ENCODE results near the gene MIER2.
"Not testable (repeated sequence)": the region's sequence is repeated elsewhere in the genome, so short reads cannot be mapped to it uniquely, and the experiment has no call there.

MIER2 gene

DNA sequence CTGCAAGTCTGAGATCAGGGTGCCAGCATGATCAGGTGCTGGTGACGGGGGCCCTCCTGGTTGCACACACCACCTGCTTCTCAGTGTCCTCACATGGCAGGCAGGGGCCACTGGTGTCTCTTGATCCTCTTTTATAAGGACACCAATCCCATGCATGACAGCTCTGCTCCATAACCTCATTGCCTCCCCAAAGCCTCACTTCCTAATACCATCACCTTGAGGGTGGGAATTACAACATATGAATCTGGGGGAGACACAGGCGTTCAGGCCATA lies 15.0 kb upstream of the MIER2 start:
- DNase-seq (ENCODE audit: low read depth in 2 of 2): no peak

DNA sequence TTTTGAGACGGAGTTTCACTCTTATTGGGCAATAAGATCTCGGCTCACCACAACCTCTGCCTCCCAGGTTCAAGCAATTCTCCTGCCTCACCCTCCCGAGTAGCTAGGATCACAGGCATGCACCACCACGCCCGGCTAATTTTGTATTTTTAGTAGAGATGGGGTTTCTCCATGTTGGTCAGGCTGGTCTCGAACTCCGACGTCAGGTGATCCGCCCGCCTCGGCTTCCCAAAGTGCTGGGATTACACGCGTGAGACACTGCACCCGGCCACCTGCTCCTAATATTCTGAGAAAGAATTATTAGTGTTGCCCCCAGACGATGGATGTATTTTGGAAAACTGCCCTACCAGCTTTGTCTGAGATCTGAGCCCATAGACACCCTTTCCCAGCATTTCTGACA lies 10.9 kb upstream of the MIER2 start:
- not testable (repeated sequence) for DNase-seq (ENCODE audit: low read depth in 2 of 2)

DNA sequence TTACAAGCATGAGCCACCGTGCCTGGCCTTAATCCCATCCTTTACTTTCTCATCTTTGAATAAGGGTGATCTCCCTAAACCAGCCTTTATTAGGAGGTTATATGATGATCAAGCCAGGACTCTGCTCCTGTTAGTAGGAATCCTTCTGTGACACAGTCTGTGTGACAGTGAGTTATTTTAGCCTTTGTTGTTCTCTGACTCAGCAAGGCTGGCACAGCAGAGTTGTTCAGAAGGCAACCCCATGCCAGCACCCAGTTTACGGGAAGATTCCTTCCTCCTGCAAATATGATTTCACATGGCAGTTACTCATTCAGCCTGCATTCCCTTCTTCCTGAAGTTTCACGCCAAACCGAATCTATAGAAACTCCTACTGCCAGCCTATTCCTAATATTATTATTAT lies 10.5 kb upstream of the MIER2 start:
- DNase-seq (ENCODE audit: low read depth in 2 of 2): no peak

DNA sequence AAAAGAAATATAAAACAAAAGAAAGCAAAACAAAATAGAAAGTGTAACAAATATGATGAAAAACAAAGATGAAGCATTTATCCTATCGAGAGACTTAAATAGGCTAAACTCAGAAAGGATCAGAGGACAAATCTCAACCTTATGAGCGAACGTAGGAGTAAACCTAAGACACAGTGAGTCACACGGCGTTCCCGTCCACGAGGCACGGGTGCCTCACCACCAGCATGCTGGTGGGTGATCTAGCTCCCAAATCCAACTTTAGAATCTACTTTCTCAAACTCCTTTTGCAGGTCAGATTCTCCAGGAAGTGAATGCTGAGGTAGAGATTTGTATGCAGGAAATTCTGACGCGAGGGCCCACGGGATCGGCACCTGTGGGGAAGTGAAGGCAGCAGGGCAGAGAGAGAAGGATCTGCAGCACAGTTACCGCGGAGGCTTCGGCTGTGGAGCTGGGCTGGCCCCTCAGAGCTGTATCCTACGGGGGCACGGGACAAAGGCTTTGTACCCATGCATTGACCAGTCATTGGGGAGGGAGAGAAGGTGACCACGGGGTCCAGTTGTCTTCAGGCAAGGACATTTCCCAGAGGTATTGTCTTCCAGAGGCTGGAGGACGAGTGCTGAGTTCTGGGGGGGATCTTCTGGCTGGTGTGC lies 7.5 kb upstream of the MIER2 start:
- DNase-seq (ENCODE audit: low read depth in 2 of 2): no peak

DNA sequence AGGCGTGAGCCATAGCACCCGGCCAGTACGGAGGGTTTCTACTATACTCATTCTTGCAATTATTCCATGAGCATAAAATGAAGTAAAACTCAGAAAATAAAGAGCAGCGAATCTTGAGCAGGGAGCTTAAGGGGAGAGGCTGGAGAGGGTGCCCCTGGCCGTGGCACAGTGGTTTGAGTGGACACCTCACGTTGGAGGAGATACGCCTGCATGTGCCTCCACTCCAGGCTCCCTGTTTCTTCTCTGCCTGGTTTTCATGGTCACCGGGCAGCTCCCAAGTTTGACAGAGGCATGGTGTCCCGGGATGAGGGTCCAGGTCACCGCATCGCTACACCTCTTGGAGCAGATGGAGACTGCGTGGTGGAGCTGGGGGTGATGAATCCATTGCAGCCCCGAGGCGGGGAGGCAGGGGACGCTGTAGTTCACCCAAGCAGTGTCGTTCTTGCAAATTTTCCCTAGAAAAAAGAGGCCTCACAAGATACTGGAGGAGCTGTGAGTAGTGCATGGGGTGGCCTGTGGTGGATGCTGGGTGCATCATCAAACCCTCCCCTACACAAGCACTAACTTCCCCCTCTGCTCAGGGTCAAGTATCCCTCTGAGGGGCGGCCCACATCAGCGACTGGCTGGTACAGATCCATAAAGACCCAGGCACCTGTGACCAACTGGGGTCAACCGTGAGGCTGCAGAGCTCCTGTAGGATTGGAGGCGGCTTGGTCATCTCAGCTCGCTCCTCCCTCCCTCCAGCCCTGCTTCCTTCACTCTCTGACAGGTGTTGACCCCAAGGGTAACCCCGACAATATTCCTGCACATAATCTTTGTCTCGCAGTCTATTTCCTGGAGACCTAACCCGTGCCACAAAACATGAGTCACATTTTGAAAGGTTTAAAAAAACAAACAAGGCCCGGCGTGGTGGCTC lies 3.6 kb upstream of the MIER2 start:
- DNase-seq (ENCODE audit: low read depth in 2 of 2): no peak

DNA sequence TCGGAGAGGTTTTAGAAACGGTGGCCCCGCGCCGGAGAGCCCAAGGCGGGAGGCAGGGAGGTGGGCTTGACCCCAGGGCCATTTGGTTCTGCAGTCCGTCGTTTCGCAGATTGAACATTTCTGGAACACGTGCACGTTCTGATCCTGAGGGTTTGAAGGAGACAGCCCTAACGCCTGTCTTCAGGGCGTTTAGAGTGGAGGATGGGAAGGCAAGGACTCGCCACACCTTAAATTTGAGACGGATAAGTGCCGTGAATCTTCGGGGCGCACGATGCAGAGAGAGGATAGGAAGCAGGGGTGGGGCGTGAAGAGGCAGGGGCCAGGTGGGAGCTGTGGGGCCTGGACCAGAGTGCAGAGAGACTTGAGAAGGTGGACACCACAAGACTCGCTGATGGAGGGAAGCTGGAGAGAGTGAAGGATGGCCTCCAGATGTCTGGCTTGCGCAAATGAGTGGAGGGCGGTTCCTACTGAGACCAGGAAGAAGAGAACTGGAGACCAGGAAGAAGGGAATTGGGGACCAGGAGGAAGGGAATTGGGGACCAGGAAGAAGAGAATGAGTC lies 804 bp upstream of the MIER2 start:
- DNase-seq (ENCODE audit: low read depth in 2 of 2): no peak

DNA sequence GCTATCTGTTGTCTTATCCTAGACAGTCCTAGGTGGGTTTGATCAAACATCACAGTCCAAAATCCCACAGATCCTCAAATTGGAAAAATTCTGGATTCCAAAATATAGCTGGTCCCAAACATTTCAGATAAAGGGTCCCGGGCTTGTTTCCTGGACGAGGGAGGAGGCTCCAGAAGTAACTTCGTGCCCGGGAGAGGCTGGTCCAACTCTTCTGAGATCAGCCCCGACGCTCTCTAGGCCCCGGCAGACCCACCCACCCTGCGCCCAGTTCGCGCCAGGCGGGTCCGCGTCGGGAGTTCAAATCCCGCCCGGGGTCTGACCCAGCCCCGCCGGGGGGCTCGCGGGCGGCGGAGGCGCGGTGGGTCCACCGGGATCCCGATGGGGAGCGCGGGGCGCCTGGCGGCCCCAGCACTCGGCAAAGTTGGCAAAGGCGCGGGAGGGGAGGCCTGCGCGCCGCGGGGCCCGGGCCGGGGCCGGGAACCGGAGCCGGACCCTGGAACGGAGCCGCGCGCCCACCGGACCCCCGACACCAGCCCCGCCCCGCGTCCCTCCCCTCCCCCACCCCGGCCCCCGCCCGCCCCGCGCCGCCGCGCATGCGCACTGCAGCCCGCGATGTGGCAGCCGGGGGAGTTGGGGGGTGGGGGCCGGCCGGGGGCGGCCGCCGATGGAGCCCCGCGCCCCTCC lies 513 bp downstream of the MIER2 start:
- peak; percentile 8 to 23 for DNase-seq (ENCODE audit: low read depth in 2 of 2)

DNA sequence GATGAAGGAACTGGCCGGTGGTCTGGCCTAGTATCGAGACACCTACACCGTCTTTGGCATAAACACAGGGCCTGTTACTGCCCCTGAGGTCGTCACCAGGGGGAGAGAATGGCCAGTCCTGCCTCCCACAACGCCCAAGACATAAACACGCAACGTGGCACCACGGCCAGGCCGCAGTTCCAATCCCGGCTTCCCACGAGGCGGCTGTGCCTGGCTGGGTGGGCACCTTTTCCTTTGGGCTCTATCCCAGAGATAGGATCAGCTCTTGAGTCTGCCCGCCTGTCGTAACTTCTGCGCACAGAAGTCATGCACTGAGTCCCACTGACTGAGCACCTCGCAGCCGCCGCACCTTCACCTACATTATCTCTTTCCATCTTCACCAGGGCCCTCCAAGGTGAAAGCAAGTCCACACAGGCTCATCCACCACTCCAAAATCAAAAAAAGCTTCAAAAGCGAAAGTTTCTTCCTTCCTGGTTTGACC lies 1.1 kb downstream of the MIER2 start:
- DNase-seq (ENCODE audit: low read depth in 2 of 2): no peak

DNA sequence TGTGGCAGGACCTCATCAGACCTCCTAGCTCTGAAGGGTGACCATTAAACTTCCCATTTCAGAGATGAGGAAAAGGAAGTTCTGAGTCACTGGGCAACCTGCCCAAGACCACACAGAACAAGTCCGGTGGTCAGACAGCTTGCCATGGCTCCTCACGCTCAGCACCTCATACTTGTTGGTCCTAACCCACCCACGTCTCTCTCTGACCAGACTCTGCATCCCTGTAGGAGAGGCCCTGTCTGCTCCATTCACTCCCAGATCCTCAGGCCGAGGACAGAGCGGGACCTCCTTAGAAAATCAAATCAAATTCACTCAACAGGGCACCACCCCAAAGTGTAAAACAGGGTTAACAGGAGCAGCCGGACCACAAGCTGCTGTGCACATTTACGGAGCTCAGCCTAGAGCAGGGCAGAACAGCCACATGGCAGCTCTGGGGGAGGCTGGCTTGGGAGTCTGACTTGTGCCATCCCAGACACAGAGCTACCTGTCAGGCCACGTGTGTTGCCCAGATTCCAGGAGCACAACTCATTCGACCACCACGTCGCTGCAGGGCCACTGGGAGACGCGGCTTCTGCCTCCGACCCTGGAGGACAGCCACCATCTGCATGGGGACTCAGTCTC lies 1.7 kb downstream of the MIER2 start:
- DNase-seq (ENCODE audit: low read depth in 2 of 2): no peak

DNA sequence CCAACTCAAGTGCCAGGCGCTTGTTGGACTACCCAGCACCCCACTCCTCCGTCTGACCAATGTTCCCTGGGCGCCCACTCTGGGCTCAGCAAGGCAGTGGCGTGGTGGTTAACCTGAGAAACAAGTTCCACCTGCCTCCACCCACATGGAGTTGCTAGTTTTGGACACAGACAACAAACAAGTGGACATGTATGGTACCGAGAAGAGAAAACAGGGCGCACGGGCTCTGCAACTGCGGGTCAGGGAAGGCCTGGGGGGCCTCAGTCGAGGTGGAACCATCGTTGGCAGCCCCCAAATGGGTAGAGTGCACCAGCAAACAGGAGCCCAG lies 2.5 kb downstream of the MIER2 start:
- no peak for DNase-seq (ENCODE audit: low read depth in 2 of 2)

DNA sequence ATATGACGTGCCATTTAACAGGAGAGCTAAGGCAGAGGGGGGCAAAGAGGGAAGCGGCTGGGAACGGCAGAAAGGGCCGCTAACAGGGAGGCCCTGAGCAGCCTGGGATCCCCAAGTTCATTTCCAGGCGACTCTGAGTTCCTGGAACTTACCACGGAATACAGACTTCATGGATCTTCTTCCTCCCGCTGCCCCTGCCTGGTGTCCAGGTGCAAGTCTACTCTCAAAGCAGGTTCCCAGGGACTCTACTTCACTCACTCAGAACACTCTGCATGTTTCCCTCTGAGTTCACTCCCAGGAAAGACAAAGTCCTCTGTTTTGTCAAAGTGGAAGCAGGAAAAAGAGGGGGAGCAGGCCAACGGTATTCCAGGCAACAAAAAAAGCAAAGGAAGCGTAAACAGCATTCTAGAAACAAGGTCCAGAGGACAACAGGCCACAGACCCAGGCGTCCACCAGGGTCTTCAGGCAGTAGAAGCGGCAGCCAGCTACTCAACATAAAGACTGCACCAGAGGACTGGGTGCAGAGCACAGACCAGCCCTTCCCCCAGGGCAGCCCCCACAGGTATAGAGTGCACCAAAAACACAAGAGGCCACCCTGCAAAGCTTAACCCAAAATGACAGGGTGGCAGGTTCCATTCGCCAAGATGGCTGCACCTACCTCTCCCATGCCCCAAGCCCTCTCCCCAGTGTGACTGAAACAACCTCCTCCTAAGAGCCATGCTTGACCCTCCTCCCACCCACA lies 3.0 kb downstream of the MIER2 start:
- no peak for DNase-seq (ENCODE audit: low read depth in 2 of 2)

DNA sequence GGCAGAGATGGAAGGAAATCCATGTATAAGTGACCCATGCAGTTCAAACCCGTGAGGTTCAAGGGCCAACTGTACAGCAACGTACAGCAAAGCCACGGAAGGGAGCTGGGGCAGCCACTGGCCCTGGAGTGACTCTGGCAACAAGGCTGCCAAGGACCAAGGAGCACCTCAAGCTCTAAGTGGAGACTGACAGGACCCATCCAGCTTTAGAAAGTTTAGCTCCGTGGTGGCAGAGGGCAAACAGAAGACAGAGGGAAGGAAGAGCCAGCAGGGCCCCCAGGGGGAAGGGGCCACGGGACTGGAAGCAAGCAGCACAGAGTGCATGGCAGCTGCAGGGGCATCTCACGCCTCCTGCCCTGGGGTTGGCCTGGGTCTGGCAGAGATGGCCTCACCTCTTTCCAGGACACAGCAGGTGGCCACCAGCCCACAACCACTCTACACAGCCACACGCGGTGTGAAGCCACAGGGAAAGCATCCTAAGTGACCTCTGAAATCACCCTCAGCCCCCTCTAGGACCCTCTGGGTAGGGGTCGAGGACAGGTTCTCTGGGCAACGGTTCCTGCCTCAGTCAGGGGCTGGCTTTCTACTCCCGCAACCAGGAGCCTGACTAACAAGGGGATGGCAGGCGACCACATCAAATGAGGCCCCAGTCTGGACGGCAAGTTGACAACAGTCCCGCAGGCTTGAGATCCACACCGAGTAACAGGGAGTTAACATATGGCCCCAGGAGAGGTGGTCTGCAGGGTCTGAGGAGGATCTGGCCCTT lies 3.8 kb downstream of the MIER2 start:
- DNase-seq (ENCODE audit: low read depth in 2 of 2): no peak

DNA sequence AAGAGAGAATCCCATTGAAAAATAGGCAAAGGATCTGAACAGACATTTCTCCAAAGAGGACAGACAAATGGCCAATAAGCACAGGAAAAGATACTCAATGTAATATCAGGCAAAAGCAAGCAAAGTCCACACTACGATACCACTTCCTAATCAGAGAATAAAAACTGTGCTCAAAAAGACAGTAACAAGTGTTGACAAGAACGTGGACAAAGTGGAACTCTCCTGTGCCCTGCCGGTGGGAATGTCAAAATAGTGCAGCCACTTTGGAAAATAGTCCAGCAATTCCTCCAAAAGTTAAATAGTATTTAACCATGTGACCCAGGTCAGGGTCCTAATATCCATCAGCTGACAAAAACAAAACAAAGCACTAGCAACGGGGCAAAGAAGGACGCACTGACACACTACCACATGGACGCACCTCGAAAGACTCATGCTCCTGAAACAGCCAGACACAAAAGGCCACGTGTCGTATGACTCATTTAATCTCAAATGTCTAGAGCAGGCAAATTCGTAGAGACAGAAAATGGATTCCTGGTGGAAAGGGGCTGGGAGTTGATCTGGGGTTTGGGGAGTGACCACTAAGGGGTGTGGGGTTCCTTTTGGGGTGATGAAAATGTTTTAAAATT lies 5.2 kb downstream of the MIER2 start:
- no peak for DNase-seq (ENCODE audit: low read depth in 2 of 2)

DNA sequence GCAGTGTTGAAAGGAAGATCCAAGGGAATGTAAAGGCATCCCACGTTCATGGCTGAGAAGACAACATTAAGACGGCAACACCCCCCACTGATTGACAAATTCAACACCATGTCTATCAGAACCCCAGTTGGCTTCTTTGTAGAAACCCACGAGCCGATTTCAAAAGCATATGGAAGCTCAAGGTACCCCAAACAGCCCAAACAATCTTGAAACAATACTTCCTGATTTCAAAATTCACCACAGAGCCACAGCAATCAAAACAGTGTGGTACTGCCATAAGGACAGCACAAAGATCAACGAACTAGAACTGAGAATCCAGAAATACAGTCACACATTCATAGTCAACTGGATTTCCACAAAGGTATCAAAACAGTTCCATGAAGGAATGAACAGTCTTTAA lies 6.2 kb downstream of the MIER2 start:
- DNase-seq (ENCODE audit: low read depth in 2 of 2): no peak

DNA sequence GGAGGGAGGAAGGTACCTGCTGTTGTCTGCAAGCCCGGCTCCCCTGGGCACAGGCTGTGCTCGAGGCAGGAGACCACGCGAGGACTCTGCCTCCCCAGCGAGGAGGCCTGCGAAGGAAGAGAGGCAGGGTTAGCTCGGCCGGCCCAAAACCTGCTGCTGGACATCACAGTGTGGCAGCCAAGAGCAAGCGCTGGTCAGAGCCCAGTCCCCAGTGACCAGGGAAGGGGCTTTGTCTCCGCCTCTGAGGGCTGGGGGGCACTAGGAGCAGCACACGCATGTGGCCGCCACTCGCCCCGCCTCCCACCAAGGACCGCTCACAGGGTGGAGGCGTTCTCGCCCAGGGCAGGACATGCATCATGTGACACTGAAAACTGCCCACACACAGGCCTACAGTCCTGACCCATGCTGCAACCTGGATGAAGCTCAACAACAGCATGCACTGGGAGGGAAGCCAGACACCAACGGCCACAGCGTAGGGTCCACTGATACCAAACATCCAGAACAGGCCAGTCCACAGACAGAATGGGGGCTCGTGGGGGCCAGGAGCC lies 8.5 kb downstream of the MIER2 start:
- DNase-seq (ENCODE audit: low read depth in 2 of 2): no peak

DNA sequence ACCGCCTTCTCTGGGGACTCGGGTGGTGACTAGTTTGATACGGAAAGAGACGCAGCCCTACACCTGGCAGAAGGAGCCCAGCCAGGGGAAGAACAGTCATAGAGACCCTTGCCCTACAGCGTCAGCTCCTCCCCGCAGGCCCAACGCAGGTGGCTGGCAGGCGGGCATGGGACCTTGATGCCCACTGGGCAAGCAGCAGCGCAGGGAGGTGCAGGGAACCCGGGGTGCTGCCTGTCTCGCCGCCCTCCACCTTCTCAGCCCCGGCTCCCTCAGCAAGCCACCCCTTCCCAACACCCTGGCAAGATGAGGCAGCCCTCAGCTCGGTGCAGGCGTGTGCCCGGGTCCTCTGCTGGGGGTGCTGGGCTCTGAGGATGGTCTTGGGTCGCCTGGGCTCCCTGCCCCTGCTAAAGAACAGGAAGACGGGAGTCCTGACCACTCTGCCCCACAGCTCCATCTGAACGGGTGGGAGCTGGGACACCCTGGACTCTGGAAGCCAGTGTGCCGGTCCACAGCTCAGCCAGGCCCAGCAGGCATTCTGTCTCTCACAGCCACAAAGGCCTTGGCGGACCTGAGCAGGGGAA lies 9.0 kb downstream of the MIER2 start:
- DNase-seq (ENCODE audit: low read depth in 2 of 2): no peak

DNA sequence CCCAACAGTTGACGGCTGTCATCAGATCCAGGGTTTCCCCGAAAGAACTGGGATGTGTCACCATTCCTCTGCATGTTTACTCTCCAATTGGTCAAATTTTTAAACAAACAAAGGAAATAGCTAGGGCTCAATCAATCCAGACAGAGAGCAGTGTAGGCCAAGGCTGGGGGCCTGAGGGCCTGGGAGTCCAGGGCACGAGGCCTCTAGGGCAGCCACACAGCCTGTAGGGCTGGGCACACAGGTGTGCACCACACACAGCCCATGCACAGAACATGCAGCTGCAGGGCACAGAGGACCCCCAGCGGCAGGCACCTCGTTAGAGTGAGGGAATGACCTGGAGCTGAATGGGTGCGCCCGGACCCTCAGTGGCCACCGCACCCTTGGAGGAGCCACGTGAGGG lies 9.5 kb downstream of the MIER2 start:
- DNase-seq (ENCODE audit: low read depth in 2 of 2): no peak

DNA sequence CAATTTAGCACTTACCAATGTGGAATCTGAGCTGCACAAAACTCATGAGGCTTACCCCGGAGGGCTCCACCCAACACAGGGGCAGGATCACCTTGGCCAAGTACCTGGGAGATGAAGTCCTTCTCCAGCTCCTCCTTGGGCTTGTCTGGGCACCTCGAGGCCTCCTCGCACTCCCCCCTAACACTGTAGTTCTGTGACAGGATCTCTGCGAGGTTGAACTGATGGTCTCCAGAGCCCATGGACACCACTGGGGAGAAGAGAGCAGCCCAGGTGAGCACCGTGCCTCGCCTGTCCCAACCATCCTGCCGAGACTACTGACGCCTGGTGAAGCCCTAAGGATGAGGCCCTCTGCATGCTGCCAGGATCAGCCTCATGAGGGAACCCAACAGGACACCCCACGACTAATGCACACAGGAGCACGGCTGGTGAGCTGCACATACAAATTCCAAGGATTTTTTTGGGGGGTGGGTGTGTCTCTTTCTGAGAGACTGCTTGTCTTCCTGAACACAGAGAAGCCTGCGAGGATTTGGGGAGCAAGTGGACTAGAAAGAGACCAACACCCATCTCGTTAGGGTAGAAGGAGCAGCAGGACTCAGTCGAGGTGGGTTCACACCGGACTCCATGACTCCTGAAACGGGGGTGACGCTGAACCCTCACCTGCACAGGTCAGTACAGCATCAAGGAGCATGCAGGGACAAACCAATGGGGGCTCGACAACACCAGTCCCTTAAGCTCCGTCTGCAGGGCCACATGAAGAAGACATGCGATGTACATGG lies 10.1 kb downstream of the MIER2 start:
- DNase-seq (ENCODE audit: low read depth in 2 of 2): no peak

DNA sequence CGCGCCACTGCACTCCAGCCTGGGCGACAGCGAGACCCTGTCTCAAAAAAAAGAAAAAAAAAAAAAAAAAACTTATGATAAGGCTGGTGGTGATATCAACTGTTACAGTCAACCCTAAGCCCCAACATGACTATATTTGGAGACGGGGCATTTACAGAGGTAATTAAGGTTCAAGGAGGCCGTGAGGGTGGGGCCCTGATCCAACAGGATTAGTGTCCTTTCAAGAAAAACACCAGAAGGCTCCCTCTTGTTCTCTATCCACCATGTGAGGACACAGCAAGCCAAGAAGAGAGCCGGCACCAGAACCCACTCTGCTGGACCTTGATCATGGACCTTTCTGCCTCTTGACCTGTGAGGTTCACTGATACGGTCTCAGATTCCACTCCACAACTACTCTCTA lies 14.1 kb downstream of the MIER2 start:
- DNase-seq (ENCODE audit: low read depth in 2 of 2): no peak
